Keratinocyte (primary cell): ENCODE data around the gene MIOX.

ENCODE experiments used
- EZH2 ChIP-seq: IDR thresholded peaks from one replicate; pipeline ENCODE4 v1.6.1; 2012; ENCODE audit warnings: inconsistent platforms, mild to moderate bottlenecking, low read length, moderate library complexity
- TF ChIP-seq, protein P1 (sequence below), 3 experiments: IDR thresholded peaks in 1 of 3; conservative IDR thresholded peaks in 1 of 3; optimal IDR thresholded peaks in 1 of 3; 2 replicates in 2 of 3; 3 replicates in 1 of 3; pipeline versions ENCODE3 to v1.5.1; 2011; ENCODE audit warnings: low read length in 3 of 3, mild to moderate bottlenecking in 3 of 3, moderate library complexity in 2 of 3, control low read depth in 1 of 3, inconsistent platforms in 1 of 3; ENCODE audit not compliant: insufficient read depth in 2 of 3; ENCODE audit errors: extremely low read depth in 1 of 3

DNA sequence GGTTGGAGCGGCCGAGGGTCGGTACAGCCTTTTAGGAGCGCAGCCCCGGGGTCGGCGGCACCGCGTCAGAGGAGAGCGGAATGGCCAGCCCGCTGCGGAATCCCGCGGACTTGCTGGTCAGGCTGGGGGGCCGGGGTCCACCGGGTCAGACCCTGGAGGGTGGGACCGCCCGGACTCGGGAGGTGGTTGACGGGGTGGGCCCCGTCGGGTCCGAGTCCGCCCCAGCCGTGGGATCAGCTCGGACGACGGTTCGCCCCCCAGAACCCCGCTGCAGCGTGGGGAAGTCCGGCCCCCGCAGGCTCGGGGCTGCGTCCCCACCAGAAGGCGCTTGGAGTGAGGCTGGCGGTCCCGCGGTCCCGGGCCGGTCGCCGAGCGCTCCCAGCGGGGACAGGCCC lies 5.6 kb upstream of the MIOX start:
- TF ChIP-seq EZH2, result no peak
- TF ChIP-seq, protein P1, sequence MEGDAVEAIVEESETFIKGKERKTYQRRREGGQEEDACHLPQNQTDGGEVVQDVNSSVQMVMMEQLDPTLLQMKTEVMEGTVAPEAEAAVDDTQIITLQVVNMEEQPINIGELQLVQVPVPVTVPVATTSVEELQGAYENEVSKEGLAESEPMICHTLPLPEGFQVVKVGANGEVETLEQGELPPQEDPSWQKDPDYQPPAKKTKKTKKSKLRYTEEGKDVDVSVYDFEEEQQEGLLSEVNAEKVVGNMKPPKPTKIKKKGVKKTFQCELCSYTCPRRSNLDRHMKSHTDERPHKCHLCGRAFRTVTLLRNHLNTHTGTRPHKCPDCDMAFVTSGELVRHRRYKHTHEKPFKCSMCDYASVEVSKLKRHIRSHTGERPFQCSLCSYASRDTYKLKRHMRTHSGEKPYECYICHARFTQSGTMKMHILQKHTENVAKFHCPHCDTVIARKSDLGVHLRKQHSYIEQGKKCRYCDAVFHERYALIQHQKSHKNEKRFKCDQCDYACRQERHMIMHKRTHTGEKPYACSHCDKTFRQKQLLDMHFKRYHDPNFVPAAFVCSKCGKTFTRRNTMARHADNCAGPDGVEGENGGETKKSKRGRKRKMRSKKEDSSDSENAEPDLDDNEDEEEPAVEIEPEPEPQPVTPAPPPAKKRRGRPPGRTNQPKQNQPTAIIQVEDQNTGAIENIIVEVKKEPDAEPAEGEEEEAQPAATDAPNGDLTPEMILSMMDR (optimal IDR thresholded peaks at IDR 0.05 in 1 of 3, IDR thresholded peaks at IDR 0.05 in 1 of 3, conservative IDR thresholded peaks at IDR 0.05 in 1 of 3; ENCODE audit: extremely low read depth in 1 of 3, insufficient read depth in 2 of 3, low read length in 3 of 3), result no peak
